GM23338 (cell line): ENCODE measurements around the gene ADGRD1. TPM values are rescaled to one million over a fixed set of nuclear protein-coding genes. Genes with fewer than 3 reads are reported as not detected.

Experiments used
- ATAC-seq: fragments of 200-7000 bp; cut with Tn5 transposase; 3 replicates; pipeline ENCODE4 v1.9.1; 2020
- DNase-seq: peaks from one replicate; pipeline ENCODE4 v3.0.0-alpha.2; 2015; ENCODE audit warnings: low spot score
- H2AFZ ChIP-seq: fragments of 200-600 bp; sonication (generic); 2 replicates; pipeline ENCODE4 v1.8.0; 2016; ENCODE audit warnings: antibody characterized with exemption, mild to moderate bottlenecking, moderate library complexity
- H3F3A ChIP-seq: fragments of 200-600 bp; sonication (generic); replicated peaks from 2 replicates; pipeline ENCODE4 v1.8.0; 2017; ENCODE audit warnings: antibody characterized with exemption, mixed run types, low read depth
- H3K27ac ChIP-seq: fragments of 200-600 bp; sonication (generic); 2 replicates; pipeline ENCODE4 v1.6.1; 2016; ENCODE audit warnings: low read depth
- H3K27me3 ChIP-seq: fragments of 200-600 bp; sonication (generic); 2 replicates; pipeline ENCODE4 v1.8.0; 2016; ENCODE audit warnings: mild to moderate bottlenecking, mixed run types, moderate library complexity; ENCODE audit not compliant: insufficient read depth
- H3K36me3 ChIP-seq: fragments of 200-600 bp; sonication (generic); 2 replicates; pipeline ENCODE4 v1.8.0; 2016; ENCODE audit warnings: mild to moderate bottlenecking; ENCODE audit not compliant: insufficient read depth
- H3K4me1 ChIP-seq: fragments of 200-600 bp; sonication (generic); 2 replicates; pipeline ENCODE4 v1.8.0; 2016; ENCODE audit warnings: mild to moderate bottlenecking, moderate library complexity; ENCODE audit not compliant: insufficient read depth
- H3K4me2 ChIP-seq: fragments of 200-600 bp; sonication (generic); 2 replicates; pipeline ENCODE4 v1.7.1; 2017; ENCODE audit warnings: mixed run types
- H3K4me3 ChIP-seq: fragments of 200-600 bp; sonication (generic); 2 replicates; pipeline ENCODE4 v1.6.1; 2016; ENCODE audit warnings: mixed run types
- H3K79me2 ChIP-seq: fragments of 200-600 bp; sonication (generic); replicated peaks from 2 replicates; pipeline ENCODE4 v1.8.0; 2017; ENCODE audit warnings: mild to moderate bottlenecking; ENCODE audit not compliant: insufficient read depth
- H3K9me2 ChIP-seq: fragments of 200-600 bp; sonication (generic); 2 replicates; pipeline ENCODE4 v1.8.0; 2017; ENCODE audit not compliant: insufficient read depth
- H4K20me1 ChIP-seq: fragments of 200-600 bp; sonication (generic); replicated peaks from 2 replicates; pipeline ENCODE4 v1.8.0; 2017; ENCODE audit warnings: mild to moderate bottlenecking; ENCODE audit not compliant: insufficient read depth
- H3K27ac Mint-ChIP-seq: 2 replicates; pipeline ENCODE4 v1.8.0; 2020; ENCODE audit warnings: inconsistent platforms, mild to moderate bottlenecking, moderate library complexity, mixed read lengths
- H3K27me3 Mint-ChIP-seq: 3 replicates; pipeline ENCODE4 v1.8.0; 2022; ENCODE audit warnings: low read depth, mild to moderate bottlenecking, moderate library complexity, mixed read lengths, inconsistent platforms; ENCODE audit not compliant: insufficient read depth, poor library complexity
- H3K36me3 Mint-ChIP-seq: 3 replicates; pipeline ENCODE4 v1.8.0; 2021; ENCODE audit warnings: low read depth, mild to moderate bottlenecking, inconsistent platforms, moderate library complexity, mixed read lengths
- H3K4me1 Mint-ChIP-seq: 3 replicates; pipeline ENCODE4 v1.8.0; 2020; ENCODE audit warnings: mild to moderate bottlenecking, inconsistent platforms, mixed read lengths
- H3K4me3 Mint-ChIP-seq: 3 replicates; pipeline ENCODE4 v1.8.0; 2021; ENCODE audit warnings: moderate library complexity, mild to moderate bottlenecking, inconsistent platforms, mixed read lengths
- H3K9me3 Mint-ChIP-seq: 3 replicates; pipeline ENCODE4 v1.8.0; 2020; ENCODE audit warnings: moderate library complexity, mild to moderate bottlenecking, inconsistent platforms, mixed read lengths
- CREB1 ChIP-seq: fragments of 250-450 bp; sonication (Bioruptor Pico); IDR thresholded peaks from 2 replicates; pipeline ENCODE4 v1.5.0; 2020; ENCODE audit warnings: low read depth, mild to moderate bottlenecking, moderate library complexity
- CTCF ChIP-seq, 2 experiments: fragments of 200-600 bp in 1 of 2; sonication (generic) in 1 of 2; conservative IDR thresholded peaks; 2 replicates each; pipeline versions ENCODE4 v1.5.1 to v1.6.1; 2016 to 2017; ENCODE audit warnings: antibody characterized with exemption in 2 of 2, low read depth in 2 of 2, mild to moderate bottlenecking in 2 of 2, moderate library complexity in 1 of 2
- ETS1 ChIP-seq: IDR thresholded peaks from 2 replicates; pipeline ENCODE4 v1.6.1; 2016; ENCODE audit warnings: antibody characterized with exemption
- EZH2 ChIP-seq: fragments of 200-600 bp; sonication (generic); IDR thresholded peaks from one replicate; pipeline ENCODE4 v1.8.0; 2017; ENCODE audit warnings: antibody characterized with exemption, mild to moderate bottlenecking, low read depth; ENCODE audit not compliant: unreplicated experiment
- EZH2phosphoT487 ChIP-seq: fragments of 200-600 bp; sonication (generic); IDR thresholded peaks from one replicate; pipeline ENCODE4 v1.8.1; 2018; ENCODE audit warnings: antibody characterized with exemption; ENCODE audit not compliant: unreplicated experiment
- JUNB ChIP-seq: IDR thresholded peaks from one replicate; pipeline ENCODE4 v1.6.1; 2016; ENCODE audit warnings: antibody characterized with exemption; ENCODE audit not compliant: unreplicated experiment
- NANOG ChIP-seq: IDR thresholded peaks from 2 replicates; pipeline ENCODE4 v1.6.1; 2016; ENCODE audit warnings: antibody characterized with exemption, borderline replicate concordance
- POLR2AphosphoS5 ChIP-seq: IDR thresholded peaks from 2 replicates; pipeline ENCODE4 v1.6.1; 2016; ENCODE audit warnings: antibody characterized with exemption, low read depth
- REST ChIP-seq: IDR thresholded peaks from one replicate; pipeline ENCODE4 v1.6.1; 2018; ENCODE audit warnings: antibody characterized with exemption; ENCODE audit not compliant: unreplicated experiment
- STAT1 ChIP-seq: IDR thresholded peaks from one replicate; pipeline ENCODE4 v1.6.1; 2016; ENCODE audit warnings: antibody characterized with exemption; ENCODE audit not compliant: unreplicated experiment
- ZNF114 ChIP-seq: fragments of 250-450 bp; sonication (Bioruptor Pico); IDR thresholded peaks from 2 replicates; pipeline ENCODE4 v1.5.0; 2020; ENCODE audit warnings: mild to moderate bottlenecking, moderate library complexity
- ZNF331 ChIP-seq: fragments of 250-450 bp; sonication (Bioruptor Pico); IDR thresholded peaks from 2 replicates; pipeline ENCODE4 v1.5.0; 2020; ENCODE audit warnings: low read depth, mild to moderate bottlenecking, moderate library complexity
- polyA plus RNA-seq: library from polyadenylated mRNA; unstranded; fragments of >200 nt; fragmentation: Nextera tagmentation; extraction: Ambion mirVana; gene quantifications from 2 replicates; pipeline ENCODE4 v1.2.1, GENCODE V29; 2016
- total RNA-seq: library from RNA; depleted of rRNA; stranded (reverse); fragments of >200 nt; shearing (Covaris generic); gene quantifications from 2 replicates; pipeline ENCODE4 v1.2.3, GENCODE V29; 2014
- TF ChIP-seq, protein P1 (sequence below): fragments of 250-450 bp; sonication (Bioruptor Pico); IDR thresholded peaks from 2 replicates; pipeline ENCODE4 v1.5.0; 2020; ENCODE audit warnings: mild to moderate bottlenecking, moderate library complexity

The ADGRD1 gene
- total and polyA plus RNA-seq, 2 experiments from 2014 or later, result 1.4 TPM; not detected in 1

DNA sequence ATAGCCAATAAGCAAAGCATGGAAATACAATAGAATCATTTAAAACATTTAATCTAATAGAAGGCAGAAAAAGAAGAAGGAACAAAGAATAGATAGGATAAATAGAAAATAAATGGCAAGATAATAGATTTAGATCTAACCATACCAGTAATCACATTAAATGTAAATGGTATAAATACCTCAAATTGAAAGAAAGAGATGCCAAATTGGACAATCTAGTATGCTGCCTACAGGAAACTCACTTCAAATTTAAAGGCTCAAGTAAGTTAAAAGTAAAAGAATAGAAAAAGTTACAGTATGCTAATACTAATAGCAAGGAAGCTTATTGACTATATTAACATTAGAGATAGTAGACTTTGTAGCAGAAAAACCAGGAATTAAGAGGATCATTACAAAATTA is 41.8 kb upstream of the ADGRD1 start:
- peaks cover 27% of the 10 kb centered on the region for H3K9me3 Mint-ChIP-seq
- Histone ChIP-seq H3K4me3 (no peak overlapping the region), H3K27me3 (no peaks in the 10 kb centered on the region), H3K27ac (no peak overlapping the region), H3F3A (0 out of 2 replicates have a peak, but pooled peaks cover 4% of the 10 kb centered on the region), H4K20me1 (no peaks in the 10 kb centered on the region), H3K79me2 (no peaks in the 10 kb centered on the region), H3K36me3 (no peaks in the 10 kb centered on the region), H3K9me2 (no peaks in the 10 kb centered on the region), H3K4me1 (peaks cover 7% of the 10 kb centered on the region; the same call in 1 of the 2 replicates), H2AFZ (no peak overlapping the region), H3K4me2 (no peak overlapping the region)
- DNase-seq (no peak), ATAC-seq (no peak)
- no peak for TF ChIP-seq EZH2
- TF ChIP-seq NANOG, result no peak
- no peak for TF ChIP-seq CREB1 (CRISPR knock-in tag)
- no peak for TF ChIP-seq ETS1
- no peak for TF ChIP-seq JUNB
- TF ChIP-seq CTCF (conservative IDR thresholded peaks at IDR 0.05; ENCODE audit: low read depth in 2 of 2), result no peak
- no peak for TF ChIP-seq POLR2AphosphoS5
- no peak for TF ChIP-seq STAT1
- TF ChIP-seq ZNF114 (CRISPR knock-in tag), result no peak
- TF ChIP-seq, protein P1, sequence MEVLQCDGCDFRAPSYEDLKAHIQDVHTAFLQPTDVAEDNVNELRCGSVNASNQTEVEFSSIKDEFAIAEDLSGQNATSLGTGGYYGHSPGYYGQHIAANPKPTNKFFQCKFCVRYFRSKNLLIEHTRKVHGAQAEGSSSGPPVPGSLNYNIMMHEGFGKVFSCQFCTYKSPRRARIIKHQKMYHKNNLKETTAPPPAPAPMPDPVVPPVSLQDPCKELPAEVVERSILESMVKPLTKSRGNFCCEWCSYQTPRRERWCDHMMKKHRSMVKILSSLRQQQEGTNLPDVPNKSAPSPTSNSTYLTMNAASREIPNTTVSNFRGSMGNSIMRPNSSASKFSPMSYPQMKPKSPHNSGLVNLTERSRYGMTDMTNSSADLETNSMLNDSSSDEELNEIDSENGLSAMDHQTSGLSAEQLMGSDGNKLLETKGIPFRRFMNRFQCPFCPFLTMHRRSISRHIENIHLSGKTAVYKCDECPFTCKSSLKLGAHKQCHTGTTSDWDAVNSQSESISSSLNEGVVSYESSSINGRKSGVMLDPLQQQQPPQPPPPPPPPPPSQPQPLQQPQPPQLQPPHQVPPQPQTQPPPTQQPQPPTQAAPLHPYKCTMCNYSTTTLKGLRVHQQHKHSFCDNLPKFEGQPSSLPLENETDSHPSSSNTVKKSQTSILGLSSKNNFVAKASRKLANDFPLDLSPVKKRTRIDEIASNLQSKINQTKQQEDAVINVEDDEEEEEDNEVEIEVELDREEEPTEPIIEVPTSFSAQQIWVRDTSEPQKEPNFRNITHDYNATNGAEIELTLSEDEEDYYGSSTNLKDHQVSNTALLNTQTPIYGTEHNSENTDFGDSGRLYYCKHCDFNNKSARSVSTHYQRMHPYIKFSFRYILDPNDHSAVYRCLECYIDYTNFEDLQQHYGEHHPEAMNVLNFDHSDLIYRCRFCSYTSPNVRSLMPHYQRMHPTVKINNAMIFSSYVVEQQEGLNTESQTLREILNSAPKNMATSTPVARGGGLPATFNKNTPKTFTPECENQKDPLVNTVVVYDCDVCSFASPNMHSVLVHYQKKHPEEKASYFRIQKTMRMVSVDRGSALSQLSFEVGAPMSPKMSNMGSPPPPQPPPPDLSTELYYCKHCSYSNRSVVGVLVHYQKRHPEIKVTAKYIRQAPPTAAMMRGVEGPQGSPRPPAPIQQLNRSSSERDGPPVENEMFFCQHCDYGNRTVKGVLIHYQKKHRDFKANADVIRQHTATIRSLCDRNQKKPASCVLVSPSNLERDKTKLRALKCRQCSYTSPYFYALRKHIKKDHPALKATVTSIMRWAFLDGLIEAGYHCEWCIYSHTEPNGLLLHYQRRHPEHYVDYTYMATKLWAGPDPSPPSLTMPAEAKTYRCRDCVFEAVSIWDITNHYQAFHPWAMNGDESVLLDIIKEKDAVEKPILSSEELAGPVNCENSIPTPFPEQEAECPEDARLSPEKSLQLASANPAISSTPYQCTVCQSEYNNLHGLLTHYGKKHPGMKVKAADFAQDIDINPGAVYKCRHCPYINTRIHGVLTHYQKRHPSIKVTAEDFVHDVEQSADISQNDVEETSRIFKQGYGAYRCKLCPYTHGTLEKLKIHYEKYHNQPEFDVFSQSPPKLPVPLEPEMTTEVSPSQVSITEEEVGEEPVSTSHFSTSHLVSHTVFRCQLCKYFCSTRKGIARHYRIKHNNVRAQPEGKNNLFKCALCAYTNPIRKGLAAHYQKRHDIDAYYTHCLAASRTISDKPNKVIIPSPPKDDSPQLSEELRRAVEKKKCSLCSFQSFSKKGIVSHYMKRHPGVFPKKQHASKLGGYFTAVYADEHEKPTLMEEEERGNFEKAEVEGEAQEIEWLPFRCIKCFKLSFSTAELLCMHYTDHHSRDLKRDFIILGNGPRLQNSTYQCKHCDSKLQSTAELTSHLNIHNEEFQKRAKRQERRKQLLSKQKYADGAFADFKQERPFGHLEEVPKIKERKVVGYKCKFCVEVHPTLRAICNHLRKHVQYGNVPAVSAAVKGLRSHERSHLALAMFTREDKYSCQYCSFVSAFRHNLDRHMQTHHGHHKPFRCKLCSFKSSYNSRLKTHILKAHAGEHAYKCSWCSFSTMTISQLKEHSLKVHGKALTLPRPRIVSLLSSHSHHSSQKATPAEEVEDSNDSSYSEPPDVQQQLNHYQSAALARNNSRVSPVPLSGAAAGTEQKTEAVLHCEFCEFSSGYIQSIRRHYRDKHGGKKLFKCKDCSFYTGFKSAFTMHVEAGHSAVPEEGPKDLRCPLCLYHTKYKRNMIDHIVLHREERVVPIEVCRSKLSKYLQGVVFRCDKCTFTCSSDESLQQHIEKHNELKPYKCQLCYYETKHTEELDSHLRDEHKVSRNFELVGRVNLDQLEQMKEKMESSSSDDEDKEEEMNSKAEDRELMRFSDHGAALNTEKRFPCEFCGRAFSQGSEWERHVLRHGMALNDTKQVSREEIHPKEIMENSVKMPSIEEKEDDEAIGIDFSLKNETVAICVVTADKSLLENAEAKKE (CRISPR knock-in tag), result no peak
- no peak for TF ChIP-seq ZNF331 (CRISPR knock-in tag)
- no peak for TF ChIP-seq REST
- TF ChIP-seq EZH2phosphoT487, result no peak
- H3K27me3 Mint-ChIP-seq, result peaks cover 4% of the 10 kb centered on the region
- no peak overlapping the region for H3K27ac Mint-ChIP-seq
- no peaks in the 10 kb centered on the region for H3K36me3 Mint-ChIP-seq
- H3K4me1 Mint-ChIP-seq, result peaks cover 7% of the 10 kb centered on the region; the same call in 2 of the 3 replicates
- H3K4me3 Mint-ChIP-seq, result no peak overlapping the region
